K562 (cell line): ENCODE data around the gene PKP1. TPM values are rescaled to one million over a fixed set of nuclear protein-coding genes. Genes with fewer than 3 reads are reported as not detected.

ENCODE experiments used
- ATAC-seq: fragments of 200-7000 bp; cut with Tn5 transposase; 3 replicates; pipeline ENCODE4 v1.9.1; 2020; ENCODE audit warnings: moderate library complexity
- BruUV-seq: library from RNA; stranded (reverse); fragments of 400-500 nt; replicated peaks from 2 replicates; lab custom pipeline; 2021; lab: Mats Ljungman, UMichigan
- CTCF ChIA-PET: fragments of 300-600 bp; formaldehyde crosslinking; extraction: SDS; loops from one replicate; lab custom pipeline; 2021; ENCODE audit warnings: low intra/inter-chr PET ratio; lab: Yijun Ruan, JAX
- POLR2A ChIA-PET: fragments of 300-600, 350-650 bp; sonication (Branson Sonifier 250); formaldehyde crosslinking; extraction: SDS; loops from one replicate; lab custom pipeline; 2021; ENCODE audit warnings: antibody characterized with exemption, inconsistent platforms; lab: Yijun Ruan, JAX
- DNase-seq, 4 experiments: peaks; one replicate each; pipeline versions ENCODE4 v3.0.0 to v3.0.0-alpha.2; 2011 to 2018; ENCODE audit warnings: low spot score in 3 of 4, mixed read lengths in 3 of 4; ENCODE audit errors: extremely low read depth in 1 of 4
- FAIRE-seq: peaks from 2 replicates; lab custom pipeline; 2011; peaks lifted over from hg19 to GRCh38; lab: Jason Lieb, UNC
- H2AFZ ChIP-seq: 2 replicates; pipeline ENCODE4 v1.6.0; 2011; ENCODE audit warnings: low read depth, low read length, control low read depth, inconsistent platforms
- H3K27ac ChIP-seq: fragments of 200-600 bp; 3 replicates; pipeline ENCODE4 v1.8.0; 2011; ENCODE audit warnings: low read depth, mild to moderate bottlenecking, control low read depth, inconsistent platforms, low read length, moderate library complexity, mixed read lengths; ENCODE audit errors: extremely low read depth
- H3K27me3 ChIP-seq, 2 experiments: fragments of 300-600 bp in 1 of 2; 2 replicates in 1 of 2; 3 replicates in 1 of 2; pipeline versions ENCODE4 v1.6.0 to v1.8.0; 2011; ENCODE audit warnings: inconsistent platforms in 2 of 2, low read length in 2 of 2, mild to moderate bottlenecking in 1 of 2, mixed read lengths in 1 of 2, moderate library complexity in 1 of 2; ENCODE audit not compliant: control insufficient read depth in 2 of 2, insufficient read depth in 2 of 2
- H3K36me3 ChIP-seq: fragments of 300-600 bp; 3 replicates; pipeline ENCODE4 v1.8.0; 2011; ENCODE audit warnings: mild to moderate bottlenecking, low read length, inconsistent platforms; ENCODE audit not compliant: control insufficient read depth, insufficient read depth
- H3K4me1 ChIP-seq, 2 experiments: fragments of 200-600 bp in 1 of 2; replicated peaks in 1 of 2; 2 replicates in 1 of 2; 3 replicates in 1 of 2; pipeline versions ENCODE4 v1.5.1 to v1.8.0; 2011; ENCODE audit warnings: inconsistent platforms in 2 of 2, low read length in 2 of 2, mild to moderate bottlenecking in 1 of 2, mixed read lengths in 1 of 2, moderate library complexity in 1 of 2; ENCODE audit not compliant: control insufficient read depth in 2 of 2, insufficient read depth in 2 of 2
- H3K4me2 ChIP-seq: 2 replicates; pipeline ENCODE4 v1.6.1; 2011; ENCODE audit warnings: low read length, control low read depth, inconsistent platforms, mixed read lengths; ENCODE audit not compliant: insufficient read depth
- H3K4me3 ChIP-seq: fragments of 200-600 bp; sonication (generic), shearing (Covaris generic); 2 replicates; pipeline ENCODE4 v1.5.1; 2016; ENCODE audit warnings: control low read depth, inconsistent platforms
- H3K79me2 ChIP-seq: fragments of 200-600 bp; 3 replicates; pipeline ENCODE4 v1.8.0; 2011; ENCODE audit warnings: low read length, inconsistent platforms; ENCODE audit not compliant: control insufficient read depth, insufficient read depth
- H3K9ac ChIP-seq, 2 experiments: 2 replicates each; pipeline versions ENCODE4 v1.6.0 to v1.6.1; 2011; ENCODE audit warnings: low read depth in 2 of 2, low read length in 2 of 2, control low read depth in 1 of 2, inconsistent platforms in 1 of 2, mild to moderate bottlenecking in 1 of 2, mixed read lengths in 1 of 2; ENCODE audit not compliant: insufficient read depth in 1 of 2
- H3K9me1 ChIP-seq: one replicate; pipeline ENCODE4 v1.6.0; 2011; ENCODE audit warnings: inconsistent platforms, mild to moderate bottlenecking, low read length, moderate library complexity; ENCODE audit not compliant: control insufficient read depth, insufficient read depth
- H3K9me3 ChIP-seq: replicated peaks from 2 replicates; pipeline ENCODE4 v1.5.1; 2011; ENCODE audit warnings: low read depth, low read length, inconsistent platforms; ENCODE audit not compliant: control insufficient read depth, insufficient read depth
- H4K20me1 ChIP-seq: replicated peaks from 2 replicates; pipeline ENCODE4 v1.6.1; 2011; ENCODE audit warnings: low read length, inconsistent platforms, mixed read lengths; ENCODE audit not compliant: control insufficient read depth, insufficient read depth
- ELF1 ChIP-seq: fragments of 200-800 bp; sonication (Bioruptor generic); IDR thresholded peaks from 2 replicates; pipeline ENCODE4 v1.6.1; 2016; ENCODE audit warnings: missing genetic modification characterization, missing compliant biosample characterization
- FOXK1 ChIP-seq: sonication (generic); formaldehyde crosslinking; IDR thresholded peaks from 2 replicates; pipeline ENCODE4 v1.8.0; 2022; ENCODE audit warnings: missing genetic modification reagents, mild to moderate bottlenecking, borderline replicate concordance
- JUNB ChIP-seq: fragments of 450-650 bp; formaldehyde crosslinking; conservative IDR thresholded peaks from 2 replicates; pipeline ENCODE4 v1.4.0; 2020; ENCODE audit warnings: mild to moderate bottlenecking
- MEF2A ChIP-seq: IDR thresholded peaks from 2 replicates; pipeline ENCODE4 v1.6.1; 2011; ENCODE audit warnings: low read depth, mild to moderate bottlenecking, low read length, moderate library complexity; ENCODE audit not compliant: control insufficient read depth
- MEF2D ChIP-seq: conservative IDR thresholded peaks from 2 replicates; pipeline ENCODE4 v1.6.1; 2016; ENCODE audit warnings: low read depth, missing genetic modification characterization, missing compliant biosample characterization
- SIX5 ChIP-seq, 2 experiments: IDR thresholded peaks; 2 replicates each; pipeline ENCODE4 v1.6.1; 2011; ENCODE audit warnings: low read length in 2 of 2, borderline replicate concordance in 1 of 2, low read depth in 1 of 2, mild to moderate bottlenecking in 1 of 2, moderate library complexity in 1 of 2; ENCODE audit not compliant: insufficient read depth in 1 of 2
- WGBS: fragments of 100-300 bp; shearing (Covaris generic); methylation state at CpG from one replicate; pipeline ENCODE4 v1.1.6; 2016; ENCODE audit warnings: low coverage, mixed read lengths; ENCODE audit not compliant: insufficient coverage; ENCODE audit errors: missing lambda C conversion rate; 5-methylcytosine and 5-hydroxymethylcytosine counted together
- in situ Hi-C: fragments of 300-500 bp; cut with MboI; formaldehyde crosslinking; loops from 4 replicates; pipeline ENCODE4 v1.15.0; 2018; ENCODE audit warnings: inconsistent platforms, mixed read lengths
- intact Hi-C: fragments of 100-400 bp; cut with micrococcal nuclease; formaldehyde crosslinking; loops from 2 replicates; pipeline ENCODE4 v1.14.2; 2022
- polyA plus RNA-seq, 8 experiments: library from polyadenylated mRNA; depleted of rRNA in 4 of 8; stranded (reverse) in 5 of 8; unstranded in 3 of 8; fragments of >200 nt; fragmentation: Nextera tagmentation in 2 of 8; fragmentation: Illumina TruSeq in 1 of 8; extraction: Ambion mirVana in 2 of 8; extraction: Trizol in 1 of 8; gene quantifications; 2 replicates each; pipeline versions ENCODE4 v1.2.1 to v1.2.3, GENCODE V29; 2011 to 2014; ENCODE audit warnings: inconsistent platforms in 1 of 8, missing spikeins in 1 of 8
- total RNA-seq, 7 experiments: library from RNA; depleted of rRNA in 6 of 7; stranded (reverse); fragments of >200 nt in 6 of 7; fragmentation: Illumina TruSeq in 2 of 7; extraction: Trizol in 2 of 7; gene quantifications; 2 replicates each; pipeline versions ENCODE4 v1.2.1 to v1.2.3, GENCODE V29; 2011 to 2021; ENCODE audit warnings: low replicate concordance in 1 of 7
- TF ChIP-seq, protein P1 (sequence below): fragments of 450-650 bp; IDR thresholded peaks from 2 replicates; pipeline ENCODE4 v1.6.1; 2016; ENCODE audit warnings: low read depth
- TF ChIP-seq, protein P2 (sequence below): fragments of 450-650 bp; IDR thresholded peaks from 2 replicates; pipeline ENCODE4 v1.7.0; 2016; ENCODE audit warnings: borderline replicate concordance
- TF ChIP-seq, protein P3 (sequence below): fragments of 250-450 bp; sonication (Bioruptor Pico); IDR thresholded peaks from 2 replicates; pipeline ENCODE4 v1.9.0; 2021; ENCODE audit warnings: mild to moderate bottlenecking
- TF ChIP-seq, protein P4 (sequence below): fragments of 450-650 bp; formaldehyde crosslinking; IDR thresholded peaks from 2 replicates; pipeline ENCODE4 v1.4.0; 2022; ENCODE audit warnings: missing genetic modification characterization

Gene PKP1
- total and polyA plus RNA-seq, 9 of the 15 experiments (the other 6 are each of a cell fraction or from before 2014, with no cell fraction given) = not detected

DNA sequence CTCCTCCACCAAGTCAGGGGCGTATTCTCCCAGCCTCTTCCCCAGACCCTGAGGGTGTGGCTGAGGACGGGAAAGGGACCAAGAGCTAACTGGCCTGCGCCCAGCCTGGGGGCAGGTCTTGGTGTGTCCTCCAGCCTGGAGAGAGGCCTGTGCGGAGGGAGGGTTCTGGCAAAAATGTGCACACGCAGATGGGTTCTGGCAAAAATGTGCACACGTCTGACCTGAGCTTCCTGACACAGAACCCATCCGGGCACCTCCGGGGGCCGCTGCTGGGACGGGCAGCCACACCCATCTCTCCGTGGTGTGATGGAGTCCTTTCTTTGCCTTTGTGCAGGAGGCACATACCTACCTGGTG is 23.1 kb upstream of the PKP1 start:
- no peak overlapping the region for H3K9ac ChIP-seq
- no peak overlapping the region for H2AFZ ChIP-seq
- intact Hi-C loops (no loop called here), in situ Hi-C loops (no loop called here)
- no TSS peak for BruUV-seq
- no peak overlapping the region for H3K4me2 ChIP-seq
- no peak overlapping the region for H3K4me3 ChIP-seq
- no peaks in the 10 kb centered on the region for H3K9me3 ChIP-seq
- ChIA-PET CTCF (no interaction called here), POLR2A (no interaction called here)
- H3K27me3 ChIP-seq = peaks cover 6 to 54% of the 10 kb centered on the region in 2 experiments; a peak in 4 of 5 replicates
- no peak; the same call in 2 of the 3 replicates for ATAC-seq
- no peak overlapping the region for H3K27ac ChIP-seq
- H3K36me3 ChIP-seq = no peaks in the 10 kb centered on the region
- no peaks in the 10 kb centered on the region for H4K20me1 ChIP-seq
- FAIRE-seq = no peak
- no peak for DNase-seq
- peaks cover 9% of the 10 kb centered on the region for H3K9me1 ChIP-seq
- 2% methylated on average over 11 of the region's 11 CpGs for WGBS
- H3K79me2 ChIP-seq = no peaks in the 10 kb centered on the region
- peaks cover 0 to 11% of the 10 kb centered on the region in 2 experiments; a peak in 2 of 5 replicates for H3K4me1 ChIP-seq
- no peak for TF ChIP-seq MEF2A
- TF ChIP-seq, protein P1, sequence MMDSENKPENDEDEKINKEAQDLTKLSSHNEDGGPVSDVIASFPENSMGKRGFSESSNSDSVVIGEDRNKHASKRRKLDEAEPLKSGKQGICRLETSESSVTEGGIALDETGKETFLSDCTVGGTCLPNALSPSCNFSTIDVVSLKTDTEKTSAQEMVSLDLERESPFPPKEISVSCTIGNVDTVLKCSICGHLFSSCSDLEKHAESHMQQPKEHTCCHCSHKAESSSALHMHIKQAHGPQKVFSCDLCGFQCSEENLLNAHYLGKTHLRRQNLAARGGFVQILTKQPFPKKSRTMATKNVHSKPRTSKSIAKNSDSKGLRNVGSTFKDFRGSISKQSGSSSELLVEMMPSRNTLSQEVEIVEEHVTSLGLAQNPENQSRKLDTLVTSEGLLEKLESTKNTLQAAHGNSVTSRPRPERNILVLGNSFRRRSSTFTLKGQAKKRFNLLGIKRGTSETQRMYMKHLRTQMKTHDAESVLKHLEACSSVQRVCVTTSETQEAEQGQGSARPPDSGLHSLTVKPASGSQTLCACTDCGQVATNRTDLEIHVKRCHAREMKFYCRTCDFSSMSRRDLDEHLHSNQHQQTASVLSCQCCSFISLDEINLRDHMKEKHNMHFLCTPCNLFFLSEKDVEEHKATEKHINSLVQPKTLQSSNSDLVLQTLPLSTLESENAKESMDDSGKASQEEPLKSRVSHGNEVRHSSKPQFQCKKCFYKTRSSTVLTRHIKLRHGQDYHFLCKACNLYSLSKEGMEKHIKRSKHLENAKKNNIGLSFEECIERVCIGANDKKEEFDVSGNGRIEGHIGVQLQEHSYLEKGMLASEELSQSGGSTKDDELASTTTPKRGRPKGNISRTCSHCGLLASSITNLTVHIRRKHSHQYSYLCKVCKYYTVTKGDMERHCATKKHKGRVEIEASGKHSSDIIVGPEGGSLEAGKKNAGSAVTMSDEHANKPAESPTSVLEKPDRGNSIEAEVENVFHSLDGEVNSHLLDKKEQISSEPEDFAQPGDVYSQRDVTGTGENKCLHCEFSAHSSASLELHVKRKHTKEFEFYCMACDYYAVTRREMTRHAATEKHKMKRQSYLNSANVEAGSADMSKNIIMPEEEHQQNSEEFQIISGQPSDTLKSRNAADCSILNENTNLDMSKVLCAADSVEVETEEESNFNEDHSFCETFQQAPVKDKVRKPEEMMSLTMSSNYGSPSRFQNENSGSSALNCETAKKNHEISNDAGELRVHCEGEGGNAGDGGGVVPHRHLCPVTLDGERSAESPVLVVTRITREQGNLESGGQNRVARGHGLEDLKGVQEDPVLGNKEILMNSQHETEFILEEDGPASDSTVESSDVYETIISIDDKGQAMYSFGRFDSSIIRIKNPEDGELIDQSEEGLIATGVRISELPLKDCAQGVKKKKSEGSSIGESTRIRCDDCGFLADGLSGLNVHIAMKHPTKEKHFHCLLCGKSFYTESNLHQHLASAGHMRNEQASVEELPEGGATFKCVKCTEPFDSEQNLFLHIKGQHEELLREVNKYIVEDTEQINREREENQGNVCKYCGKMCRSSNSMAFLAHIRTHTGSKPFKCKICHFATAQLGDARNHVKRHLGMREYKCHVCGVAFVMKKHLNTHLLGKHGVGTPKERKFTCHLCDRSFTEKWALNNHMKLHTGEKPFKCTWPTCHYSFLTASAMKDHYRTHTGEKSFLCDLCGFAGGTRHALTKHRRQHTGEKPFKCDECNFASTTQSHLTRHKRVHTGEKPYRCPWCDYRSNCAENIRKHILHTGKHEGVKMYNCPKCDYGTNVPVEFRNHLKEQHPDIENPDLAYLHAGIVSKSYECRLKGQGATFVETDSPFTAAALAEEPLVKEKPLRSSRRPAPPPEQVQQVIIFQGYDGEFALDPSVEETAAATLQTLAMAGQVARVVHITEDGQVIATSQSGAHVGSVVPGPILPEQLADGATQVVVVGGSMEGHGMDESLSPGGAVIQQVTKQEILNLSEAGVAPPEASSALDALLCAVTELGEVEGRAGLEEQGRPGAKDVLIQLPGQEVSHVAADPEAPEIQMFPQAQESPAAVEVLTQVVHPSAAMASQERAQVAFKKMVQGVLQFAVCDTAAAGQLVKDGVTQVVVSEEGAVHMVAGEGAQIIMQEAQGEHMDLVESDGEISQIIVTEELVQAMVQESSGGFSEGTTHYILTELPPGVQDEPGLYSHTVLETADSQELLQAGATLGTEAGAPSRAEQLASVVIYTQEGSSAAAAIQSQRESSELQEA = no peak
- TF ChIP-seq, protein P2, sequence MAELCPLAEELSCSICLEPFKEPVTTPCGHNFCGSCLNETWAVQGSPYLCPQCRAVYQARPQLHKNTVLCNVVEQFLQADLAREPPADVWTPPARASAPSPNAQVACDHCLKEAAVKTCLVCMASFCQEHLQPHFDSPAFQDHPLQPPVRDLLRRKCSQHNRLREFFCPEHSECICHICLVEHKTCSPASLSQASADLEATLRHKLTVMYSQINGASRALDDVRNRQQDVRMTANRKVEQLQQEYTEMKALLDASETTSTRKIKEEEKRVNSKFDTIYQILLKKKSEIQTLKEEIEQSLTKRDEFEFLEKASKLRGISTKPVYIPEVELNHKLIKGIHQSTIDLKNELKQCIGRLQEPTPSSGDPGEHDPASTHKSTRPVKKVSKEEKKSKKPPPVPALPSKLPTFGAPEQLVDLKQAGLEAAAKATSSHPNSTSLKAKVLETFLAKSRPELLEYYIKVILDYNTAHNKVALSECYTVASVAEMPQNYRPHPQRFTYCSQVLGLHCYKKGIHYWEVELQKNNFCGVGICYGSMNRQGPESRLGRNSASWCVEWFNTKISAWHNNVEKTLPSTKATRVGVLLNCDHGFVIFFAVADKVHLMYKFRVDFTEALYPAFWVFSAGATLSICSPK = no peak
- no peak for TF ChIP-seq SIX5 (IDR thresholded peaks at IDR 0.05; ENCODE audit: borderline replicate concordance in 1 of 2, insufficient read depth in 1 of 2, low read depth in 1 of 2, low read length in 2 of 2)
- no peak for TF ChIP-seq JUNB (CRISPR knock-in tag)
- TF ChIP-seq, protein P3, sequence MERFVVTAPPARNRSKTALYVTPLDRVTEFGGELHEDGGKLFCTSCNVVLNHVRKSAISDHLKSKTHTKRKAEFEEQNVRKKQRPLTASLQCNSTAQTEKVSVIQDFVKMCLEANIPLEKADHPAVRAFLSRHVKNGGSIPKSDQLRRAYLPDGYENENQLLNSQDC (CRISPR knock-in tag) = no peak
- TF ChIP-seq, protein P4, sequence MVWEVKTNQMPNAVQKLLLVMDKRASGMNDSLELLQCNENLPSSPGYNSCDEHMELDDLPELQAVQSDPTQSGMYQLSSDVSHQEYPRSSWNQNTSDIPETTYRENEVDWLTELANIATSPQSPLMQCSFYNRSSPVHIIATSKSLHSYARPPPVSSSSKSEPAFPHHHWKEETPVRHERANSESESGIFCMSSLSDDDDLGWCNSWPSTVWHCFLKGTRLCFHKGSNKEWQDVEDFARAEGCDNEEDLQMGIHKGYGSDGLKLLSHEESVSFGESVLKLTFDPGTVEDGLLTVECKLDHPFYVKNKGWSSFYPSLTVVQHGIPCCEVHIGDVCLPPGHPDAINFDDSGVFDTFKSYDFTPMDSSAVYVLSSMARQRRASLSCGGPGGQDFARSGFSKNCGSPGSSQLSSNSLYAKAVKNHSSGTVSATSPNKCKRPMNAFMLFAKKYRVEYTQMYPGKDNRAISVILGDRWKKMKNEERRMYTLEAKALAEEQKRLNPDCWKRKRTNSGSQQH (CRISPR knock-in tag) = no peak
- TF ChIP-seq MEF2D (tag) = no peak
- no peak for TF ChIP-seq ELF1
- no peak for TF ChIP-seq FOXK1
